Measurements from ENCODE around the gene TECPR2.
"Not testable (repeated sequence)": the region's sequence is repeated elsewhere in the genome, so short reads cannot be mapped to it uniquely, and the experiment has no call there.

TECPR2 gene

GRCh38 chr14:102513899-102514772, 151.4 kb downstream of the TECPR2 start:
- no peak for DNase-seq

GRCh38 chr14:102514987-102515733, 152.4 kb downstream of the TECPR2 start:
- DNase-seq, result no peak

- DNase-seq, result peak; percentile 49
These were observed 154.0 kb downstream of the TECPR2 start for GRCh38 chr14:102516531-102517391.

GRCh38 chr14:102517392-102518062, 154.8 kb downstream of the TECPR2 start:
- DNase-seq, result no peak

- no peak for DNase-seq
These were observed 155.4 kb downstream of the TECPR2 start for GRCh38 chr14:102518063-102518648.

- not testable (repeated sequence) for DNase-seq
These were observed 157.0 kb downstream of the TECPR2 start for GRCh38 chr14:102519709-102520108.

- no peak for DNase-seq
These were observed 160.4 kb downstream of the TECPR2 start for GRCh38 chr14:102523200-102523568.

- no peak for DNase-seq
These were observed 161.1 kb downstream of the TECPR2 start for GRCh38 chr14:102523569-102524450.

- DNase-seq, result peak; percentile 88
These were observed 161.9 kb downstream of the TECPR2 start for GRCh38 chr14:102524451-102525218.

- DNase-seq, result peak; percentile 42
These were observed 162.6 kb downstream of the TECPR2 start for GRCh38 chr14:102525219-102525928.

- no peak for DNase-seq
These were observed 163.3 kb downstream of the TECPR2 start for GRCh38 chr14:102525929-102526497.

- DNase-seq, result no peak
These were observed 165.9 kb downstream of the TECPR2 start for GRCh38 chr14:102528431-102529170.

- DNase-seq, result no peak
These were observed 168.2 kb downstream of the TECPR2 start for GRCh38 chr14:102530828-102531478.

- DNase-seq, result no peak
These were observed 169.5 kb downstream of the TECPR2 start for GRCh38 chr14:102532204-102532658.

- no peak for DNase-seq
These were observed 175.3 kb downstream of the TECPR2 start for GRCh38 chr14:102537981-102538601.

- no peak for DNase-seq
These were observed 176.1 kb downstream of the TECPR2 start for GRCh38 chr14:102538602-102539543.

All from KG1 (cell line).